NAMALWA (cell line): ENCODE data around the gene SEZ6L.

ENCODE experiments used
- DNase-seq: peaks from one replicate; pipeline ENCODE4 v3.0.0-alpha.2; 2015; ENCODE audit warnings: low spot score

SEZ6L gene

GRCh38 chr22:26182723-26183122 lies 13.5 kb downstream of the SEZ6L start:
- no peak for DNase-seq

GRCh38 chr22:26185190-26185589 lies 15.9 kb downstream of the SEZ6L start:
- no peak for DNase-seq

- DNase-seq, result no peak
Observed at GRCh38 chr22:26188341-26188740, 19.1 kb downstream of the SEZ6L start.

GRCh38 chr22:26194313-26194712 lies 25.1 kb downstream of the SEZ6L start:
- DNase-seq, result no peak

- DNase-seq, result no peak
Observed at GRCh38 chr22:26194877-26195276, 25.6 kb downstream of the SEZ6L start.

- no peak for DNase-seq
Observed at GRCh38 chr22:26196657-26197056, 27.4 kb downstream of the SEZ6L start.

GRCh38 chr22:26197425-26197824 lies 28.2 kb downstream of the SEZ6L start:
- no peak for DNase-seq

- DNase-seq, result peak; percentile 16
Observed at GRCh38 chr22:26199665-26200064, 30.4 kb downstream of the SEZ6L start.

- DNase-seq, result no peak
Observed at GRCh38 chr22:26202280-26202924, 33.1 kb downstream of the SEZ6L start.

- DNase-seq, result no peak
Observed at GRCh38 chr22:26205494-26205893, 36.2 kb downstream of the SEZ6L start.

GRCh38 chr22:26210334-26210733 lies 41.1 kb downstream of the SEZ6L start:
- no peak for DNase-seq

GRCh38 chr22:26213826-26214225 lies 44.6 kb downstream of the SEZ6L start:
- DNase-seq, result no peak

- DNase-seq, result no peak
Observed at GRCh38 chr22:26214466-26214865, 45.2 kb downstream of the SEZ6L start.

GRCh38 chr22:26215736-26216135 lies 46.5 kb downstream of the SEZ6L start:
- DNase-seq, result no peak

- no peak for DNase-seq
Observed at GRCh38 chr22:26225207-26225606, 55.9 kb downstream of the SEZ6L start.

- DNase-seq, result no peak
Observed at GRCh38 chr22:26226538-26227297, 57.5 kb downstream of the SEZ6L start.

- DNase-seq, result no peak
Observed at GRCh38 chr22:26229910-26230309, 60.6 kb downstream of the SEZ6L start.

- no peak for DNase-seq
Observed at GRCh38 chr22:26234296-26234695, 65.0 kb downstream of the SEZ6L start.

- no peak for DNase-seq
Observed at GRCh38 chr22:26235792-26236487, 66.7 kb downstream of the SEZ6L start.

- DNase-seq, result no peak
Observed at GRCh38 chr22:26236991-26237390, 67.7 kb downstream of the SEZ6L start.

GRCh38 chr22:26238596-26238995 lies 69.3 kb downstream of the SEZ6L start:
- no peak for DNase-seq

- DNase-seq, result no peak
Observed at GRCh38 chr22:26239581-26239980, 70.3 kb downstream of the SEZ6L start.

GRCh38 chr22:26241361-26241760 lies 72.1 kb downstream of the SEZ6L start:
- no peak for DNase-seq
